MM.1S (cell line): ENCODE measurements around the gene SDR9C7.
"Not testable (repeated sequence)": the region's sequence is repeated elsewhere in the genome, so short reads cannot be mapped to it uniquely, and the experiment has no call there.

Experiments
- DNase-seq: peaks from one replicate; pipeline ENCODE4 v3.0.0-alpha.2; 2015
- H2AFZ ChIP-seq: fragments of 300-600 bp; sonication (generic); 2 replicates; pipeline ENCODE4 v1.6.0; 2016; ENCODE audit warnings: antibody characterized with exemption, low read length
- H3F3A ChIP-seq: fragments of 300-600 bp; sonication (generic); 2 replicates; pipeline ENCODE4 v1.6.1; 2016; ENCODE audit warnings: mild to moderate bottlenecking, antibody characterized with exemption, low read length, moderate library complexity, mixed read lengths; ENCODE audit not compliant: insufficient read depth
- H3K27ac ChIP-seq: fragments of 300-600 bp; sonication (generic); 2 replicates; pipeline ENCODE4 v1.5.1; 2016; ENCODE audit warnings: mild to moderate bottlenecking, low read length
- H3K27me3 ChIP-seq: fragments of 300-600 bp; sonication (generic); replicated peaks from 2 replicates; pipeline ENCODE4 v1.6.0; 2016; ENCODE audit warnings: low read length; ENCODE audit not compliant: insufficient read depth
- H3K36me3 ChIP-seq: fragments of 300-600 bp; sonication (generic); replicated peaks from 2 replicates; pipeline ENCODE4 v1.6.1; 2016; ENCODE audit warnings: mild to moderate bottlenecking, low read length, mixed read lengths; ENCODE audit not compliant: insufficient read depth
- H3K4me1 ChIP-seq: fragments of 300-600 bp; sonication (generic); 2 replicates; pipeline ENCODE4 v1.6.1; 2016; ENCODE audit warnings: low read length, mixed read lengths
- H3K4me2 ChIP-seq: fragments of 300-600 bp; sonication (generic); 2 replicates; pipeline ENCODE4 v1.6.0; 2016; ENCODE audit warnings: low read depth, low read length
- H3K4me3 ChIP-seq: fragments of 300-600 bp; sonication (generic); 2 replicates; pipeline ENCODE4 v1.5.1; 2016; ENCODE audit warnings: low read length, mixed read lengths
- H3K79me2 ChIP-seq: fragments of 300-600 bp; sonication (generic); 2 replicates; pipeline ENCODE4 v1.6.1; 2016; ENCODE audit warnings: mixed run types, low read length, mixed read lengths
- H3K9ac ChIP-seq: fragments of 300-600 bp; sonication (generic); 2 replicates; pipeline ENCODE4 v1.6.1; 2016; ENCODE audit warnings: low read length, mixed read lengths
- H3K9me2 ChIP-seq: fragments of 300-600 bp; sonication (generic); replicated peaks from 2 replicates; pipeline ENCODE4 v1.6.1; 2016; ENCODE audit warnings: mild to moderate bottlenecking, low read length, mixed read lengths; ENCODE audit not compliant: insufficient read depth
- H3K9me3 ChIP-seq: fragments of 300-600 bp; sonication (generic); replicated peaks from 2 replicates; pipeline ENCODE4 v1.6.1; 2016; ENCODE audit warnings: mild to moderate bottlenecking, low read length, mixed read lengths; ENCODE audit not compliant: insufficient read depth
- H4K20me1 ChIP-seq: fragments of 300-600 bp; sonication (generic); 2 replicates; pipeline ENCODE4 v1.6.1; 2016; ENCODE audit warnings: mild to moderate bottlenecking, low read length, moderate library complexity, mixed read lengths; ENCODE audit not compliant: insufficient read depth
- CTCF ChIP-seq: fragments of 300-600 bp; sonication (generic); IDR thresholded peaks from 2 replicates; pipeline ENCODE4 v1.5.1; 2016; ENCODE audit warnings: antibody characterized with exemption, low read length, mixed read lengths
- EZH2 ChIP-seq: fragments of 300-600 bp; sonication (generic); optimal IDR thresholded peaks from 2 replicates; pipeline ENCODE3; 2017; ENCODE audit warnings: low read depth, mild to moderate bottlenecking, antibody characterized with exemption, low read length, mixed read lengths
- EZH2phosphoT487 ChIP-seq: fragments of 300-600 bp; sonication (generic); IDR thresholded peaks from 2 replicates; pipeline ENCODE4 v1.6.1; 2018; ENCODE audit warnings: antibody characterized with exemption, low read length

Gene SDR9C7

GRCh38 chr12:56980941-56981530 lies 46.8 kb upstream of the SDR9C7 start:
- Histone ChIP-seq H3K4me2 (no peak overlapping the region), H3F3A (no peaks in the 10 kb centered on the region), H3K4me3 (no peak overlapping the region), H2AFZ (no peak overlapping the region), H4K20me1 (no peaks in the 10 kb centered on the region), H3K36me3 (no peaks in the 10 kb centered on the region), H3K79me2 (no peaks in the 10 kb centered on the region), H3K27ac (no peak overlapping the region), H3K27me3 (no peaks in the 10 kb centered on the region), H3K9me3 (no peaks in the 10 kb centered on the region), H3K4me1 (peaks cover 11% of the 10 kb centered on the region), H3K9ac (no peak overlapping the region), H3K9me2 (no peaks in the 10 kb centered on the region)
- no peak for DNase-seq
- TF ChIP-seq CTCF, result no peak
- no peak for TF ChIP-seq EZH2phosphoT487
- no peak for TF ChIP-seq EZH2

- TF ChIP-seq EZH2phosphoT487, result no peak
- no peaks in the 10 kb centered on the region for H4K20me1 ChIP-seq
- no peak overlapping the region for H2AFZ ChIP-seq
- no peak overlapping the region for H3K9ac ChIP-seq
- H3K27ac ChIP-seq, result peak overlapping the region; percentile 19; the same call in 1 of the 2 replicates
- H3K36me3 ChIP-seq, result no peaks in the 10 kb centered on the region
- DNase-seq, result no peak
- no peaks in the 10 kb centered on the region for H3K79me2 ChIP-seq
- peaks cover 11% of the 10 kb centered on the region for H3K4me1 ChIP-seq
- H3K4me3 ChIP-seq, result no peak overlapping the region
- no peak overlapping the region for H3K4me2 ChIP-seq
- no peaks in the 10 kb centered on the region for H3K9me3 ChIP-seq
- H3K9me2 ChIP-seq, result no peaks in the 10 kb centered on the region
- H3F3A ChIP-seq, result no peaks in the 10 kb centered on the region
- H3K27me3 ChIP-seq, result no peaks in the 10 kb centered on the region
Observed at GRCh38 chr12:56980268-56980667, 46.1 kb upstream of the SDR9C7 start.

- Histone ChIP-seq H3K9me3 (no peaks in the 10 kb centered on the region), H3K36me3 (no peaks in the 10 kb centered on the region), H3K4me2 (no peak overlapping the region), H3K27ac (peak overlapping the region; percentile 19; the same call in 1 of the 2 replicates), H3K79me2 (no peaks in the 10 kb centered on the region), H3K4me1 (peaks cover 11% of the 10 kb centered on the region), H3K27me3 (no peaks in the 10 kb centered on the region), H2AFZ (no peak overlapping the region), H3K4me3 (no peak overlapping the region), H4K20me1 (no peaks in the 10 kb centered on the region), H3F3A (no peaks in the 10 kb centered on the region), H3K9me2 (no peaks in the 10 kb centered on the region), H3K9ac (no peak overlapping the region)
- TF ChIP-seq CTCF (no peak), EZH2 (no peak), EZH2phosphoT487 (no peak)
- DNase-seq, result peak; percentile 51
Observed at GRCh38 chr12:56979628-56980027, 45.4 kb upstream of the SDR9C7 start.

GRCh38 chr12:56978397-56979138 lies 44.4 kb upstream of the SDR9C7 start:
- H3K9ac ChIP-seq, result no peak overlapping the region
- TF ChIP-seq CTCF (no peak), EZH2 (no peak), EZH2phosphoT487 (no peak)

GRCh38 chr12:56977361-56977760 lies 43.2 kb upstream of the SDR9C7 start:
- not testable (repeated sequence) for H3K9me3 ChIP-seq, H3K9me2 ChIP-seq, H2AFZ ChIP-seq, DNase-seq, H3K27me3 ChIP-seq, H3K36me3 ChIP-seq, H3F3A ChIP-seq, H4K20me1 ChIP-seq, H3K4me3 ChIP-seq, H3K9ac ChIP-seq, H3K27ac ChIP-seq, H3K4me2 ChIP-seq, H3K79me2 ChIP-seq
- peaks cover 11% of the 10 kb centered on the region for H3K4me1 ChIP-seq

More at GRCh38 chr12:56978397-56979138, 44.4 kb upstream of the SDR9C7 start:
- H3K27me3 ChIP-seq, result no peaks in the 10 kb centered on the region
- no peaks in the 10 kb centered on the region for H3K36me3 ChIP-seq
- H3K27ac ChIP-seq, result no peak overlapping the region
- H3K4me2 ChIP-seq, result no peak overlapping the region
- no peaks in the 10 kb centered on the region for H3F3A ChIP-seq
- H2AFZ ChIP-seq, result no peak overlapping the region
- peaks cover 11% of the 10 kb centered on the region for H3K4me1 ChIP-seq
- H3K79me2 ChIP-seq, result no peaks in the 10 kb centered on the region
- H3K4me3 ChIP-seq, result no peak overlapping the region
- no peaks in the 10 kb centered on the region for H3K9me3 ChIP-seq
- DNase-seq, result no peak
- H3K9me2 ChIP-seq, result no peaks in the 10 kb centered on the region
- H4K20me1 ChIP-seq, result no peaks in the 10 kb centered on the region
